Stimulated activated memory B cell treated with anti-CD40 and anti-IgM and Interleukin-4, amounts not matched to agents 10 μg/mL and 1 μg/mL and 100 μg/mL, for 72 hours (primary cell): Measurements from ENCODE around the gene SYNE1.

Experiments used
- ATAC-seq: fragments of 150-1000 bp; cut with Tn5 transposase; 2 replicates; pipeline ENCODE4 v1.10.0; 2021
- H3K27ac Mint-ChIP-seq: one replicate; pipeline ENCODE4 v1.8.0; 2022; ENCODE audit warnings: mild to moderate bottlenecking, mixed read lengths
- H3K27me3 Mint-ChIP-seq: one replicate; pipeline ENCODE4 v1.8.0; 2022; ENCODE audit warnings: mixed read lengths
- H3K36me3 Mint-ChIP-seq: one replicate; pipeline ENCODE4 v1.8.0; 2022; ENCODE audit warnings: mixed read lengths
- H3K4me1 Mint-ChIP-seq: one replicate; pipeline ENCODE4 v1.8.0; 2022; ENCODE audit warnings: mixed read lengths
- H3K4me3 Mint-ChIP-seq: one replicate; pipeline ENCODE4 v1.8.0; 2022; ENCODE audit warnings: mild to moderate bottlenecking, moderate library complexity, mixed read lengths
- H3K9me3 Mint-ChIP-seq: one replicate; pipeline ENCODE4 v1.8.0; 2022; ENCODE audit warnings: mixed read lengths

The SYNE1 gene

GRCh38 chr6:152305672-152306071, 331.5 kb downstream of the SYNE1 start:
- Mint-ChIP-seq H3K4me3 (no peak overlapping the region), H3K27ac (no peak overlapping the region), H3K9me3 (no peaks in the 10 kb centered on the region), H3K36me3 (no peaks in the 10 kb centered on the region), H3K27me3 (no peaks in the 10 kb centered on the region), H3K4me1 (peaks cover 8% of the 10 kb centered on the region)
- ATAC-seq: no peak

DNA sequence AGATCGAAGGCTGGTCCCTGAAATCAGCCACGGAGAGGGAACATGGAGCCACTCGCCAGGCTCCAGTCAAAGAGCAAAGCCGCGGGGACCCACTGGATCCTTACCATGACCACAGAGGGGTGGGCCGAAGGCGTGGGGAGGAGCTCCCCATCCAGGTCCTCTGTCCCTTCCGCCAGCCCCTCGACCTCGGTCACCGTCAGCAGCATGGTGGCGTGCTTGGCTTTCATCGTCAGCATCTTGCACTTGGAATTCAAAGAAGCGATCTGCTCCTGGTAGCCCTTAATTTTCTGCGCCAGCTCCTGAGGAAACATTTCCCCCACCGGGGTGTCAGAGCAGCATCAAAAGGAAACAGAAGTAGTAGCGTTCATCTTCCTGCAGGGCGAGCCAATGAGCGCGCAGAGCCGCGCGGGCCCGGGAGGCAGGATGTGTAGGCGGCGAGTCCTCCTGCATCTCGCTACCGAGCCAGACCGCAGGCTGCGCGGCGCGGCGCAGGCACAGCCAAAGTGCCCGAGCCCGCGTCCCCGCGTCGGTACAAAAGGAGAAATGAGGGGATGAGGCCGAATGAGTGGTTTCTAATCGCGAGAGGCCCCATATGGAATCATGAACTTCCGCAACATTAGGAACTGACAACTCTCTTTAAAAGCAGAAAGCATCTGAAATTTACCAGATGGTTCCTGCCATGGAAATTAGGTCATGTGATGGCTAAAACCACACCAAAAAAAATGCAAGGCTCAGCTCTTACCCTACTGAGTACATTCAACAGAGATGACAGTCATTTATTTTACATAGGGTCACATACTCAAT, 335.2 kb downstream of the SYNE1 start:
- Mint-ChIP-seq H3K9me3 (no peaks in the 10 kb centered on the region), H3K4me1 (peaks cover 35% of the 10 kb centered on the region), H3K36me3 (peaks cover 5% of the 10 kb centered on the region), H3K27ac (peak overlapping the region; percentile 96), H3K27me3 (no peaks in the 10 kb centered on the region), H3K4me3 (peak overlapping the region; percentile 98)
- peak; percentile 99 for ATAC-seq

DNA sequence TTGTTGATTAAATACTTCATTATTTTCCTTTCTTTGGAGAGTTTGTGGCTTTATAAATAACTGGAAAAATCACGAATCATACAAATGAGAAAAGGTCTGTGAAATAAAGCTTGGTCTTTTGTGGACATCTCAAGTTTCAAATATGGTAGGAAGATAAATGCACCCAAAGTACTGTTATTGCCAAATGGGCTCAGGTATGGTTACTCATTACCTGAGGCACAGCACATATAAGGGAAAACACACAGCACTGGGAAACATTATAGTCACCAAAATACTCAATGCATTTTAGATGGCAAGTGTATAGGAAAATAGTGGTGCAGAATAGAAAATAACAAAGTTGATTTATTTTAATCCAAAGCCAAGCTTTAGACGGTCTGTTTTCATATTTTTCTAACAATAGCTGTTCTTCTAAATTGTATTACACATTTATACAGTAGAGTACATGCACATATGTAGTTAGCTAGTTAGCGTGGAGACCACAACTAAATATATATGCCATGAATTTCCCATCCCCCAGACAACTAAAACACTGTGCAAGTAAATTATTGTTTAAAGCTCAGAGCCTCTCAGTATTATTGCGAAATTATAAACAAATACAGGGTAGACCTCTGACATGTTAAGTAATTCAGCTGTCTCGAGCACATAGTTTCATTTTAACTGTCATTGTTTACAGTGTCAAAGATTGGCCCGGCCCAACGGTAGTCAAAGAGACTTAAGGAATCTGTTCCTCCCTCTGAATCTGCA, 336.0 kb downstream of the SYNE1 start:
- Mint-ChIP-seq H3K27ac (peak overlapping the region; percentile 96), H3K4me1 (peaks cover 36% of the 10 kb centered on the region), H3K4me3 (peak overlapping the region; percentile 98), H3K9me3 (no peaks in the 10 kb centered on the region), H3K27me3 (no peaks in the 10 kb centered on the region), H3K36me3 (peaks cover 8% of the 10 kb centered on the region)
- ATAC-seq: peak; percentile 52

DNA sequence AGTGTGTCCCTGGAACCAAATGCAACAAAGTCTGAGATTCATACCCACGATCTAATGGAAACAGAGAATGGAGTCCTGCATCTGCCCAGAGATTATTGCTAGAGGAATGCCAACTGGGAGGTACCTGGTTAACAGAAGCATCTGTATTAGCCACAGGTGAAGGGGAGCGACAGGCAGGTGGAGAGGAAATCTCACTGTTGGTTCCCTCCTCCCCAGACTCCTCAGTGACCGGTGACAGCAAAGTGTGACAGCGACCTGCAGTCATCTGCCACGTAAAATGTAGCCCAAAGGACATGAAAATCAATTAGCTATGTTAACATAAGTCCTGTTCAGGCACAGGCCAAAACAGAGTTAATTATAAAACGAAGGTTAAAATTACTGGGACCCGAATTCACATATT, 336.6 kb downstream of the SYNE1 start:
- Mint-ChIP-seq H3K36me3 (peaks cover 15% of the 10 kb centered on the region), H3K27ac (peak overlapping the region; percentile 96), H3K27me3 (no peaks in the 10 kb centered on the region), H3K4me1 (peaks cover 36% of the 10 kb centered on the region), H3K9me3 (no peaks in the 10 kb centered on the region), H3K4me3 (peak overlapping the region; percentile 98)
- ATAC-seq: no peak

DNA sequence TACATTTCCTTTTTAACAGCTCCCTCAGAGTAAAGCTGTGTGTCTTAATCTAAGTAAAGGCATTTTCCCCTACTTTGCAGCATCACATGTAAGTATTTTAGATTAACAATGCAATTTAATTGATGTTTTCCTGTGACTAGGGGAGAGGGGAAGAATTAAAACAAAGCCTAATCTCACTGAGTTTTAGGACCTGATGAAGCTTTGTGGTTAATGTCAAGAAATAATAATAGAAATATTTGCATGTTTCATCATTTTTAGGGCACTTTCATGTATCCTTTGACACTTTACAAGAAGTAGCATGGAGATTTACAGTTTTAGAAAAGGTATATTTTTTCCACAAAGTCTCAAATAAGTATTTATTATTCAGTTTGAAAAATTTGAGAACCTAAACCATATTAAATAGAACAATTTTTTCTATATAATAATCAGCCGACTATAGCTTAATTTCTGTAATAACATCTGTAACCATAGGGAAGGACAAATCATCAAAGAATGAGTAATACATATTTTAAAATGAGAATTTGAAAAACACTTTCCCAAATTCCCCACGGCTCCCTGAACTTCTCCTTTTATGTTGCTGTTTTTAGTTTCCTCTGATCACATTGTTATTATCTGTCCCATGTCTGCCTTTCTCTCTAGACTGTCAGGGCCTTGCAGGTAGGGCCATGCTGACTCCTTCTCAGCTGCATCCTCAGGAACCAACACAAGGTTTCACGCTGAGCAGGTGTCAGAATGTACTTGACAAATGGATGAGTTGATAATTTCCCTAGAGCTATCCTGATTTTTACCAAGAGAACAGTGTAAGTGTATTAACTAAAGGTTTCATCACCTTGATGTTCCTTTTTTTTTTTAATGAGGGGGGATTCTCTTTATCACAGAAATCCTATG, 338.1 kb downstream of the SYNE1 start:
- H3K4me1 Mint-ChIP-seq: peaks cover 36% of the 10 kb centered on the region
- peak overlapping the region; percentile 31 for H3K27ac Mint-ChIP-seq

DNA sequence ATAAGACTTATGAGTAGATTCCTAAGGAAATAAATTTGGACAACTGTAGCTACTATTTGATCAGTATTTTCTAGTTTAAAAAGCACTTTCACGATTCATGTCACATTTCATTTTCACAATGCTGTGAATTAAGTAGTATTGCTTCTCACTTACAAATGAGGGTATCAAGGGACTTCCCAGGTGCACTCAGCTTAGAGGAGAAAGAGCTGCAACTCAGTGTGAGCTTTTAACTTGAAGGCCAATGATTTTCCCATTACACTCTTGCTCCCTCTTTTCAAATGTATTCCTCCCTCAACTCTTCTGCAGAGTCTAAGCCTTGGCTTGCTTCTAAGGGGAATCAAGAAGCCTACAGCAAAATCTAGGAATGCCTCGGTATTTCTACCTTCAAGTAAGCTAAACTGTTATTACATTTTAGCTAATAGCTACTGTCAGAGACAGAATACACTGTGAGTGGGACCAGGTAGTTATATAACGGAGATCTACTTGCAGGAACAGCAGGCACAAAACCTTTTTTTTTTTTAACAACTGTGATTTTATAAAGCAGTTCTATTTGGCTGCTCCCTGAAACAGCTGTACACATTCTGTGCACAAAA, 339.0 kb downstream of the SYNE1 start:
- ATAC-seq: no peak
- Mint-ChIP-seq H3K4me3 (no peak overlapping the region), H3K9me3 (no peaks in the 10 kb centered on the region), H3K27ac (no peak overlapping the region), H3K36me3 (peaks cover 21% of the 10 kb centered on the region), H3K27me3 (no peaks in the 10 kb centered on the region), H3K4me1 (peaks cover 36% of the 10 kb centered on the region)

More for the DNA sequence above, 338.1 kb downstream of the SYNE1 start:
- Mint-ChIP-seq H3K27me3 (no peaks in the 10 kb centered on the region), H3K36me3 (peaks cover 17% of the 10 kb centered on the region), H3K9me3 (no peaks in the 10 kb centered on the region), H3K4me3 (no peak overlapping the region)
- no peak for ATAC-seq

GRCh38 chr6:152296648-152297376, 340.4 kb downstream of the SYNE1 start:
- Mint-ChIP-seq H3K36me3 (peaks cover 31% of the 10 kb centered on the region), H3K27ac (peak overlapping the region; percentile 25), H3K4me3 (no peak overlapping the region), H3K4me1 (peaks cover 36% of the 10 kb centered on the region), H3K27me3 (no peaks in the 10 kb centered on the region), H3K9me3 (no peaks in the 10 kb centered on the region)
- no peak for ATAC-seq

- peaks cover 36% of the 10 kb centered on the region for H3K36me3 Mint-ChIP-seq
- ATAC-seq: no peak
- no peaks in the 10 kb centered on the region for H3K27me3 Mint-ChIP-seq
- no peaks in the 10 kb centered on the region for H3K9me3 Mint-ChIP-seq
- H3K4me3 Mint-ChIP-seq: no peak overlapping the region
- H3K4me1 Mint-ChIP-seq: peaks cover 31% of the 10 kb centered on the region
- no peak overlapping the region for H3K27ac Mint-ChIP-seq
Observed at GRCh38 chr6:152295920-152296319, 341.2 kb downstream of the SYNE1 start.

- H3K27me3 Mint-ChIP-seq: no peaks in the 10 kb centered on the region
- ATAC-seq: no peak
- H3K4me1 Mint-ChIP-seq: peaks cover 25% of the 10 kb centered on the region
- no peaks in the 10 kb centered on the region for H3K9me3 Mint-ChIP-seq
- peaks cover 36% of the 10 kb centered on the region for H3K36me3 Mint-ChIP-seq
- no peak overlapping the region for H3K27ac Mint-ChIP-seq
- H3K4me3 Mint-ChIP-seq: no peak overlapping the region
Observed at GRCh38 chr6:152295346-152295745, 341.8 kb downstream of the SYNE1 start.

DNA sequence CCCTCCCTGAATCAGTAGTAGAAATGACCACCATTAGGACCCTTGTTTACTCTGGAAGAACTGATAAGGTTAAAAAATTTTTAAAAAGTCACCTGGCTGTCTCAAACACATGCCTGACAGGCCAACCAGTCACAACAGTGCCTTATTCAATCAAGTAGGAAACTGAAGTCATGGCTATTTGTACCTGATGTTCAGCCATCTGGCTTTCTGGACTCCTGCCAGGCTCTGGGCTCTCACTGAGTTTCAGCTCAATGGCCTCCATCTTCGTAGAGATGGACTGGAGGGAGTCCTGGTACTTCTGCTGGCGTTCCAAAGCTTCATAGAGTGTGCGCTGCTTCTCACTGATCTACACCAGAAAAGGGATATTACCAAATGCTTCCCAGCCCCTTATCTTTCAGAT, 343.8 kb downstream of the SYNE1 start:
- Mint-ChIP-seq H3K36me3 (peaks cover 36% of the 10 kb centered on the region), H3K4me1 (peaks cover 11% of the 10 kb centered on the region), H3K4me3 (no peak overlapping the region), H3K9me3 (no peaks in the 10 kb centered on the region), H3K27ac (no peak overlapping the region), H3K27me3 (no peaks in the 10 kb centered on the region)
- no peak for ATAC-seq

- Mint-ChIP-seq H3K27ac (no peak overlapping the region), H3K36me3 (peaks cover 42% of the 10 kb centered on the region), H3K4me3 (no peak overlapping the region)
Observed at GRCh38 chr6:152292555-152292954, 344.6 kb downstream of the SYNE1 start.

GRCh38 chr6:152290693-152291092, 346.5 kb downstream of the SYNE1 start:
- Mint-ChIP-seq H3K9me3 (no peaks in the 10 kb centered on the region), H3K4me3 (no peak overlapping the region), H3K4me1 (no peaks in the 10 kb centered on the region), H3K36me3 (peaks cover 35% of the 10 kb centered on the region), H3K27ac (no peak overlapping the region), H3K27me3 (no peaks in the 10 kb centered on the region)
- no peak for ATAC-seq

More at GRCh38 chr6:152292555-152292954, 344.6 kb downstream of the SYNE1 start:
- no peaks in the 10 kb centered on the region for H3K9me3 Mint-ChIP-seq
- H3K4me1 Mint-ChIP-seq: peaks cover 6% of the 10 kb centered on the region
- ATAC-seq: no peak
- H3K27me3 Mint-ChIP-seq: no peaks in the 10 kb centered on the region

DNA sequence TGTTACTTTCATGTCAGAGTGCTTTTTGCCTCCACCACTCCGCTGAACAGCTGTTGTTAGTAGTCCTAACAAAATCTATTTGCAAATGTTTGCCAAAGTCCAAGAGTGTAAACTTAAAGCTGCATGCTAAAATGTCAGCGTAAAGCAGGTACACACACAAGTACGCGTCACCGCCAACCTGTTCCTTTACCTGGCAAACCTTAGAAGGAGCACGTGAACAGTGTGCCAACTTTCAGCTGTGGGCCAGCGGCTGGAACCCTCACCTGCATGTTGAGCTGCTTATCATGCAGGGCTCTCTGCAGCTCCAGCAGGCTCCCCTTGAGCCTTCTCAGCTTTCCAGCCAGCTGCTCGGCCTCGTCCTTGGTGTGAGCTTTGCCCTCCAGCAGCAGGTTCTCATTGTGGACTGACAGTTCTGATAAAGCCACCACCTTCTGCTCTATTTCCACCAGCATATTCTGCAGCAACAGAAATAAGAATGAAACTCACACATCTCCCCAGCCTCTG, 359.3 kb downstream of the SYNE1 start:
- Mint-ChIP-seq H3K9me3 (no peaks in the 10 kb centered on the region), H3K27ac (no peak overlapping the region), H3K4me1 (no peaks in the 10 kb centered on the region), H3K36me3 (peaks cover 27% of the 10 kb centered on the region), H3K27me3 (no peaks in the 10 kb centered on the region), H3K4me3 (no peak overlapping the region)
- ATAC-seq: no peak

GRCh38 chr6:152273638-152274037, 363.5 kb downstream of the SYNE1 start:
- Mint-ChIP-seq H3K27me3 (no peaks in the 10 kb centered on the region), H3K27ac (no peak overlapping the region), H3K9me3 (no peaks in the 10 kb centered on the region), H3K36me3 (peaks cover 17% of the 10 kb centered on the region), H3K4me1 (no peaks in the 10 kb centered on the region), H3K4me3 (no peak overlapping the region)
- ATAC-seq: no peak
